Stromal cell of bone marrow (primary cell): ENCODE measurements around the gene LMNB1.
"Not testable (repeated sequence)": the region's sequence is repeated elsewhere in the genome, so short reads cannot be mapped to it uniquely, and the experiment has no call there.

Experiments
- DNase-seq: peaks from one replicate; pipeline ENCODE4 v3.0.0-alpha.2; 2012; ENCODE audit warnings: low read depth

The LMNB1 gene

GRCh38 chr5:126778675-126779403 is 1.9 kb downstream of the LMNB1 start:
- no peak for DNase-seq

GRCh38 chr5:126780165-126780827 is 3.4 kb downstream of the LMNB1 start:
- DNase-seq: peak; percentile 72

- DNase-seq: not testable (repeated sequence)
Observed at GRCh38 chr5:126788409-126788808, 11.5 kb downstream of the LMNB1 start.

GRCh38 chr5:126793097-126793496 is 16.2 kb downstream of the LMNB1 start:
- no peak for DNase-seq

- not testable (repeated sequence) for DNase-seq
Observed at GRCh38 chr5:126793648-126794047, 16.7 kb downstream of the LMNB1 start.

GRCh38 chr5:126794157-126794828 is 17.4 kb downstream of the LMNB1 start:
- no peak for DNase-seq

GRCh38 chr5:126799780-126800179 is 22.8 kb downstream of the LMNB1 start:
- no peak for DNase-seq

GRCh38 chr5:126801174-126801991 is 24.4 kb downstream of the LMNB1 start:
- no peak for DNase-seq

GRCh38 chr5:126801992-126802294 is 25.0 kb downstream of the LMNB1 start:
- DNase-seq: peak; percentile 45

GRCh38 chr5:126805063-126805462 is 28.1 kb downstream of the LMNB1 start:
- DNase-seq: peak; percentile 80

GRCh38 chr5:126808521-126808988 is 31.6 kb downstream of the LMNB1 start:
- DNase-seq: peak; percentile 14

- DNase-seq: no peak
Observed at GRCh38 chr5:126809916-126810315, 33.0 kb downstream of the LMNB1 start.

- no peak for DNase-seq
Observed at GRCh38 chr5:126810596-126811380, 33.9 kb downstream of the LMNB1 start.

GRCh38 chr5:126811515-126812198 is 34.7 kb downstream of the LMNB1 start:
- DNase-seq: no peak

GRCh38 chr5:126812199-126812570 is 35.2 kb downstream of the LMNB1 start:
- DNase-seq: no peak

GRCh38 chr5:126813799-126814198 is 36.9 kb downstream of the LMNB1 start:
- not testable (repeated sequence) for DNase-seq

- DNase-seq: no peak
Observed at GRCh38 chr5:126814721-126815404, 37.9 kb downstream of the LMNB1 start.

GRCh38 chr5:126816649-126817048 is 39.7 kb downstream of the LMNB1 start:
- DNase-seq: no peak

GRCh38 chr5:126818736-126819135 is 41.8 kb downstream of the LMNB1 start:
- no peak for DNase-seq

- no peak for DNase-seq
Observed at GRCh38 chr5:126819253-126819652, 42.3 kb downstream of the LMNB1 start.
